KOPT-K1 (cell line): ENCODE data around the gene NEDD4L.
"Not testable (repeated sequence)": the region's sequence is repeated elsewhere in the genome, so short reads cannot be mapped to it uniquely, and the experiment has no call there.

Source experiments
- H3K27ac ChIP-seq: fragments of 200-600 bp; sonication (generic); 2 replicates; pipeline ENCODE4 v1.5.1; 2016; ENCODE audit warnings: antibody characterized with exemption, mild to moderate bottlenecking, low read depth, low read length; ENCODE audit not compliant: poor library complexity, severe bottlenecking
- H3K36me3 ChIP-seq: fragments of 200-600 bp; sonication (generic); 2 replicates; pipeline ENCODE4 v1.5.1; 2017; ENCODE audit warnings: antibody characterized with exemption, mild to moderate bottlenecking, low read length, moderate library complexity; ENCODE audit not compliant: insufficient read depth
- H3K9me3 ChIP-seq: fragments of 200-600 bp; sonication (generic); 2 replicates; pipeline ENCODE4 v1.5.1; 2017; ENCODE audit warnings: antibody characterized with exemption, low read length, mild to moderate bottlenecking; ENCODE audit not compliant: insufficient read depth, poor library complexity, severe bottlenecking

NEDD4L gene

DNA sequence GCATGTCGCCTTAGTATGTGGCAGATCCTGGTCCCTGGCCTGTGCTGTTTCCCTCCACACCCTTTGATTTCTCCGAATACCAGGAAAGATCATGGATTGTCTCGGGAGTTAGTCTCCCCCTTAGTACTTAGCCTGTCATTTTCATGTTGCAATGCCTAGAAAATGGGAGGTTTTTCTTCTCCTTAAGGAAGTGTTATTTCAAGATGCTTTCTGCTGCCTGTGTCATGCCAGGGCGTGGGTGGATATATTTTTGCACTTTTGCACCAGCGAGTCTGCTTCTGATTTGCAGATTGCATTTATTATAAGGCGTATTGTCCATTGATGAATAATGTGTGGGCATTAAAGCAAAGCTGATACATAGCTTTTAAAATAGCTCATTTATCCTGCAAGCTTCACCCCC, 223.5 kb downstream of the NEDD4L start:
- Histone ChIP-seq H3K9me3 (no peaks in the 10 kb centered on the region), H3K36me3 (no peaks in the 10 kb centered on the region), H3K27ac (no peak overlapping the region)

- Histone ChIP-seq H3K27ac (no peak overlapping the region), H3K36me3 (no peaks in the 10 kb centered on the region), H3K9me3 (no peaks in the 10 kb centered on the region)
Measured at GRCh38 chr18:58268849-58269248, 224.8 kb downstream of the NEDD4L start.

- H3K27ac ChIP-seq = no peak overlapping the region
- H3K36me3 ChIP-seq = no peaks in the 10 kb centered on the region
Measured at GRCh38 chr18:58269931-58270330, 225.9 kb downstream of the NEDD4L start.

GRCh38 chr18:58270396-58270795, 226.4 kb downstream of the NEDD4L start:
- Histone ChIP-seq H3K9me3 (no peaks in the 10 kb centered on the region), H3K36me3 (no peaks in the 10 kb centered on the region), H3K27ac (no peak overlapping the region)

More at GRCh38 chr18:58269931-58270330, 225.9 kb downstream of the NEDD4L start:
- no peaks in the 10 kb centered on the region for H3K9me3 ChIP-seq

DNA sequence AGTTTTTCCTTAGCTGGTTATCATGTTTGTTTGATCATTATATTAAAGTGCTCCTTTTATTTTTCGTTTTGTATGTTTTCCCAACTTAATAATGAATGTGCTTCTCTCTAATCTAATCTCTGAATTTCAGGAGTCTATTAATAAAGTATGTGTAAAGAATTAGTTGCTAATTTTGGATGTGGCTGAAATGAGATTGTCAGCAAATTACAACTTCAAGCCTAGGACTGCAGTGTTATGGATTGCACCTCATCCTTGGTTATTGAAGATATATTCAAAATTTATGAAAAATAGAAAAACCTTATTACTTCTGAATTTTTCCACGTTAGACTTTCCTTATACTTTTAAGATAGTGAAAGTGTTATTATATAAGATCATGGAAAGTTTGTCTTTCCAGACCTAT, 227.7 kb downstream of the NEDD4L start:
- no peaks in the 10 kb centered on the region for H3K9me3 ChIP-seq
- H3K27ac ChIP-seq = no peak overlapping the region
- H3K36me3 ChIP-seq = no peaks in the 10 kb centered on the region

GRCh38 chr18:58272209-58272608, 228.2 kb downstream of the NEDD4L start:
- Histone ChIP-seq H3K27ac (no peak overlapping the region), H3K9me3 (no peaks in the 10 kb centered on the region), H3K36me3 (no peaks in the 10 kb centered on the region)

DNA sequence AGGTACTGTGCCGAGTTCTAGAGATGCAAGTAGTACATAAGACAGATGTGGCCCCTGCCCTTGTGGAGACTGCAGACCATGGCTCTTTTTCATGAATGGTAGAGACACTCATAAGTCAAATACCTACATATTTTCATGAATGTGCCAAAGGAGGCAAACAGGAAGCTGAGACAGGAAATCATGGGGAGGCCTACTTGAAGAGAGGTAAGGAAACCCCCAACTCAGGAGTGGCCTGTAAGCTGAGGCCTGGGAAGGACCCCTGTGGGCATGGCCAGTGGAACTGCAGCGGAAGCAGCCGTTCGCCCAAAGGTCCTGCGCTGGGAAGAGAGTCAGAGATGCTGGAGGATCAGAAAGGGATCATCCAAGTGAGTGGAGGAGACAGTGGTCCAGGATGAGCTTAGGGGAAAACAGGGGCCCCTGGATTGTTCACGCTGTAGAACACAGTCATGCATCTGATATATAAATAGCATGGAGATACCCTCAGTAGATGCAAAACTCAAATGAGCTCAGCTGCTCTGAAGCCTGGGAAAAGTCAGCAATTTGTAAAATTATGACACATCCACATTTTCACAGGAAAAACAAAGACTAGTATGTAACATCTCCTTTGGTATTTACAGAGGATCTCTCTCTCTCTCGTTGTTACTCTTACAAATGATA, 228.9 kb downstream of the NEDD4L start:
- H3K9me3 ChIP-seq = no peaks in the 10 kb centered on the region
- H3K27ac ChIP-seq = no peak overlapping the region
- no peaks in the 10 kb centered on the region for H3K36me3 ChIP-seq

- no peaks in the 10 kb centered on the region for H3K36me3 ChIP-seq
Measured at GRCh38 chr18:58275176-58275575, 231.2 kb downstream of the NEDD4L start.

GRCh38 chr18:58276789-58277739, 233.0 kb downstream of the NEDD4L start:
- no peaks in the 10 kb centered on the region for H3K36me3 ChIP-seq
- H3K27ac ChIP-seq = no peak overlapping the region
- H3K9me3 ChIP-seq = no peaks in the 10 kb centered on the region

More at GRCh38 chr18:58275176-58275575, 231.2 kb downstream of the NEDD4L start:
- H3K27ac ChIP-seq = no peak overlapping the region
- no peaks in the 10 kb centered on the region for H3K9me3 ChIP-seq

DNA sequence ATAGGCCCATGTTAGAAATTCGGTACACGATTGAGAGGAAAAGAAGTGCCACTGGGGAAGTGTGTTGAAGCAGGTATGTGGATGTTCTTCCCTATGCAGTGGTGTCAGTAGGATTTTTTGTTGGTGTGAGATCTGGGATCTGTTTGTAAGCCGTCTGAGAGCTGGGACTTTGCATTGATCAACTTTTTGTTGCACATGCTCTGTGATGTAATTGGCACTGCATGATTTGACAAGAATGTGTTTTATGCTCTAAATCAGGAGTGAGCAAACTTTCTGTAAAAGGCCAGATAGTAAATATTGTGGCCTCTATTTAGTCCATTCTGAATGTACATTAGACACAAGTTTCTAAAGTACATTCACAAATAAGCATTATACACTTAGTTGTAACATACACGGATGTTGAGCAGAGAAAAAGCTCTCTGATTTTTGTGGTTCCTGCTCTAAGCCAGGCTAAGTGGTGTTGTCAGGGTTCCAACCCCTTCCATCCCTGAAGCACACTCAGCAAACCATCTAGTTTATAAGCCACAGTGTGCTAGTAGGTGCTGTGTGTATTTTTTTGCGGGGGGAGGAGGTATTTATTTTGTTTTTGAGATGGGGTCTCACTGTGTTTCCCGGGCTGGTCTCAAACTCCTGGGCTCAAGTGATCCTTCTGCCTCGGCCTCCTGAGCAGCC, 235.6 kb downstream of the NEDD4L start:
- Histone ChIP-seq H3K27ac (no peak overlapping the region), H3K9me3 (no peaks in the 10 kb centered on the region), H3K36me3 (no peaks in the 10 kb centered on the region)

GRCh38 chr18:58280191-58280590, 236.2 kb downstream of the NEDD4L start:
- no peak overlapping the region for H3K27ac ChIP-seq
- H3K36me3 ChIP-seq = no peaks in the 10 kb centered on the region
- H3K9me3 ChIP-seq = no peaks in the 10 kb centered on the region

GRCh38 chr18:58282872-58283271, 238.8 kb downstream of the NEDD4L start:
- H3K9me3 ChIP-seq, H3K36me3 ChIP-seq, H3K27ac ChIP-seq: not testable (repeated sequence)

GRCh38 chr18:58284699-58285448, 240.8 kb downstream of the NEDD4L start:
- Histone ChIP-seq H3K27ac (no peak overlapping the region), H3K9me3 (no peaks in the 10 kb centered on the region), H3K36me3 (no peaks in the 10 kb centered on the region)

GRCh38 chr18:58285449-58286130, 241.6 kb downstream of the NEDD4L start:
- Histone ChIP-seq H3K9me3 (no peaks in the 10 kb centered on the region), H3K27ac (no peak overlapping the region), H3K36me3 (no peaks in the 10 kb centered on the region)
